K562 (cell line): ENCODE measurements around the gene TREM2. TPM values are rescaled to one million over a fixed set of nuclear protein-coding genes. Genes with fewer than 3 reads are reported as not detected.

Experiments used
- ATAC-seq: fragments of 200-7000 bp; cut with Tn5 transposase; 3 replicates; pipeline ENCODE4 v1.9.1; 2020; ENCODE audit warnings: moderate library complexity
- BruUV-seq: library from RNA; stranded (reverse); fragments of 400-500 nt; replicated peaks from 2 replicates; lab custom pipeline; 2021; lab: Mats Ljungman, UMichigan
- CTCF ChIA-PET: fragments of 300-600 bp; formaldehyde crosslinking; extraction: SDS; loops from one replicate; lab custom pipeline; 2021; ENCODE audit warnings: low intra/inter-chr PET ratio; lab: Yijun Ruan, JAX
- POLR2A ChIA-PET: fragments of 300-600, 350-650 bp; sonication (Branson Sonifier 250); formaldehyde crosslinking; extraction: SDS; loops from one replicate; lab custom pipeline; 2021; ENCODE audit warnings: antibody characterized with exemption, inconsistent platforms; lab: Yijun Ruan, JAX
- DNase-seq, 4 experiments: peaks; one replicate each; pipeline versions ENCODE4 v3.0.0 to v3.0.0-alpha.2; 2011 to 2018; ENCODE audit warnings: low spot score in 3 of 4, mixed read lengths in 3 of 4; ENCODE audit errors: extremely low read depth in 1 of 4
- FAIRE-seq: peaks from 2 replicates; lab custom pipeline; 2011; peaks lifted over from hg19 to GRCh38; lab: Jason Lieb, UNC
- H2AFZ ChIP-seq: 2 replicates; pipeline ENCODE4 v1.6.0; 2011; ENCODE audit warnings: low read depth, low read length, control low read depth, inconsistent platforms
- H3K27ac ChIP-seq: fragments of 200-600 bp; 3 replicates; pipeline ENCODE4 v1.8.0; 2011; ENCODE audit warnings: low read depth, mild to moderate bottlenecking, control low read depth, inconsistent platforms, low read length, moderate library complexity, mixed read lengths; ENCODE audit errors: extremely low read depth
- H3K27me3 ChIP-seq, 2 experiments: fragments of 300-600 bp in 1 of 2; 2 replicates in 1 of 2; 3 replicates in 1 of 2; pipeline versions ENCODE4 v1.6.0 to v1.8.0; 2011; ENCODE audit warnings: inconsistent platforms in 2 of 2, low read length in 2 of 2, mild to moderate bottlenecking in 1 of 2, mixed read lengths in 1 of 2, moderate library complexity in 1 of 2; ENCODE audit not compliant: control insufficient read depth in 2 of 2, insufficient read depth in 2 of 2
- H3K36me3 ChIP-seq: fragments of 300-600 bp; 3 replicates; pipeline ENCODE4 v1.8.0; 2011; ENCODE audit warnings: mild to moderate bottlenecking, low read length, inconsistent platforms; ENCODE audit not compliant: control insufficient read depth, insufficient read depth
- H3K4me1 ChIP-seq, 2 experiments: fragments of 200-600 bp in 1 of 2; replicated peaks in 1 of 2; 2 replicates in 1 of 2; 3 replicates in 1 of 2; pipeline versions ENCODE4 v1.5.1 to v1.8.0; 2011; ENCODE audit warnings: inconsistent platforms in 2 of 2, low read length in 2 of 2, mild to moderate bottlenecking in 1 of 2, mixed read lengths in 1 of 2, moderate library complexity in 1 of 2; ENCODE audit not compliant: control insufficient read depth in 2 of 2, insufficient read depth in 2 of 2
- H3K4me2 ChIP-seq: 2 replicates; pipeline ENCODE4 v1.6.1; 2011; ENCODE audit warnings: low read length, control low read depth, inconsistent platforms, mixed read lengths; ENCODE audit not compliant: insufficient read depth
- H3K4me3 ChIP-seq: fragments of 200-600 bp; sonication (generic), shearing (Covaris generic); 2 replicates; pipeline ENCODE4 v1.5.1; 2016; ENCODE audit warnings: control low read depth, inconsistent platforms
- H3K79me2 ChIP-seq: fragments of 200-600 bp; 3 replicates; pipeline ENCODE4 v1.8.0; 2011; ENCODE audit warnings: low read length, inconsistent platforms; ENCODE audit not compliant: control insufficient read depth, insufficient read depth
- H3K9ac ChIP-seq, 2 experiments: 2 replicates each; pipeline versions ENCODE4 v1.6.0 to v1.6.1; 2011; ENCODE audit warnings: low read depth in 2 of 2, low read length in 2 of 2, control low read depth in 1 of 2, inconsistent platforms in 1 of 2, mild to moderate bottlenecking in 1 of 2, mixed read lengths in 1 of 2; ENCODE audit not compliant: insufficient read depth in 1 of 2
- H3K9me1 ChIP-seq: one replicate; pipeline ENCODE4 v1.6.0; 2011; ENCODE audit warnings: inconsistent platforms, mild to moderate bottlenecking, low read length, moderate library complexity; ENCODE audit not compliant: control insufficient read depth, insufficient read depth
- H3K9me3 ChIP-seq: replicated peaks from 2 replicates; pipeline ENCODE4 v1.5.1; 2011; ENCODE audit warnings: low read depth, low read length, inconsistent platforms; ENCODE audit not compliant: control insufficient read depth, insufficient read depth
- H4K20me1 ChIP-seq: replicated peaks from 2 replicates; pipeline ENCODE4 v1.6.1; 2011; ENCODE audit warnings: low read length, inconsistent platforms, mixed read lengths; ENCODE audit not compliant: control insufficient read depth, insufficient read depth
- KDM2B ChIP-seq: fragments of 250-450 bp; sonication (Bioruptor Pico); IDR thresholded peaks from 2 replicates; pipeline ENCODE4 v1.8.0; 2021; ENCODE audit warnings: mild to moderate bottlenecking, moderate library complexity
- NBN ChIP-seq: fragments of 450-650 bp; IDR thresholded peaks from 2 replicates; pipeline ENCODE4 v1.6.1; 2016; ENCODE audit warnings: low read depth, mild to moderate bottlenecking
- ZNF384 ChIP-seq: IDR thresholded peaks from 2 replicates; pipeline ENCODE4 v1.6.1; 2012; ENCODE audit warnings: low read depth, low read length, improper control_type of control experiment
- WGBS: fragments of 100-300 bp; shearing (Covaris generic); methylation state at CpG from one replicate; pipeline ENCODE4 v1.1.6; 2016; ENCODE audit warnings: low coverage, mixed read lengths; ENCODE audit not compliant: insufficient coverage; ENCODE audit errors: missing lambda C conversion rate; 5-methylcytosine and 5-hydroxymethylcytosine counted together
- in situ Hi-C: fragments of 300-500 bp; cut with MboI; formaldehyde crosslinking; loops from 4 replicates; pipeline ENCODE4 v1.15.0; 2018; ENCODE audit warnings: inconsistent platforms, mixed read lengths
- intact Hi-C: fragments of 100-400 bp; cut with micrococcal nuclease; formaldehyde crosslinking; loops from 2 replicates; pipeline ENCODE4 v1.14.2; 2022
- polyA plus RNA-seq, 8 experiments: library from polyadenylated mRNA; depleted of rRNA in 4 of 8; stranded (reverse) in 5 of 8; unstranded in 3 of 8; fragments of >200 nt; fragmentation: Nextera tagmentation in 2 of 8; fragmentation: Illumina TruSeq in 1 of 8; extraction: Ambion mirVana in 2 of 8; extraction: Trizol in 1 of 8; gene quantifications; 2 replicates each; pipeline versions ENCODE4 v1.2.1 to v1.2.3, GENCODE V29; 2011 to 2014; ENCODE audit warnings: inconsistent platforms in 1 of 8, missing spikeins in 1 of 8
- total RNA-seq, 7 experiments: library from RNA; depleted of rRNA in 6 of 7; stranded (reverse); fragments of >200 nt in 6 of 7; fragmentation: Illumina TruSeq in 2 of 7; extraction: Trizol in 2 of 7; gene quantifications; 2 replicates each; pipeline versions ENCODE4 v1.2.1 to v1.2.3, GENCODE V29; 2011 to 2021; ENCODE audit warnings: low replicate concordance in 1 of 7
- TF ChIP-seq, protein P1 (sequence below): sonication (generic); formaldehyde crosslinking; IDR thresholded peaks from 2 replicates; pipeline ENCODE4 v1.8.0; 2023; ENCODE audit warnings: mild to moderate bottlenecking, missing genetic modification reagents
- TF ChIP-seq, protein P2 (sequence below): fragments of 450-650 bp; formaldehyde crosslinking; IDR thresholded peaks from 2 replicates; pipeline ENCODE4 v1.4.0; 2020; ENCODE audit warnings: mild to moderate bottlenecking, moderate library complexity

The TREM2 gene
- total and polyA plus RNA-seq, 9 of the 15 experiments (the other 6 are each of a cell fraction or from before 2014, with no cell fraction given) = not detected

DNA sequence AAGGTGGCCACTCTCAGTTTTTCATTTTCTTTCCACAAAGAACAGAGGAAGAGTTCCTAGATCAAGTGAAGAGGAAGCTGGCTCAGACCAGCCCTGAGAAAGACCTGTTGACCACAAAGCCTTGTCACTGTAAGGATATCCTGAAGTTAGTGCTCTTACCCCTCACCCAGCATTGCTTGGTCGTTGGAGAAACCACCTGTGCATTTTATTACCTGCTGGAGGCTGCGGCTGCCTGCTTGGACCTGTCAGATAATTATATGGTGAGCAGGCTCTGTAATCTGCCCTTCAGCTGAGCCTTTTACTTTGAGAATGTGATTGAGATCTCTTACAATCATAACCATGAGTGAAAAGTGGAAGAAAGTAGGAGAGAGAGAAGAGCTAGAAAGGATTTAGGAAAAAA lies 30.7 kb downstream of the TREM2 start:
- no peak overlapping the region for H3K4me2 ChIP-seq
- H3K4me1 ChIP-seq = no peaks in the 10 kb centered on the region
- no peaks in the 10 kb centered on the region for H3K9me1 ChIP-seq
- POLR2A ChIA-PET = interaction anchor here (0.6 to 1.2 kb wide), 3 partner anchors 11 to 55 kb away, joined by 3 read pairs; no protein-coding TSS in a partner anchor
- in situ Hi-C loops (no loop called here), intact Hi-C loops (no loop called here)
- CTCF ChIA-PET = no interaction called here
- TF ChIP-seq KDM2B (no peak), ZNF384 (no peak), NBN (no peak)
- TF ChIP-seq, protein P1, sequence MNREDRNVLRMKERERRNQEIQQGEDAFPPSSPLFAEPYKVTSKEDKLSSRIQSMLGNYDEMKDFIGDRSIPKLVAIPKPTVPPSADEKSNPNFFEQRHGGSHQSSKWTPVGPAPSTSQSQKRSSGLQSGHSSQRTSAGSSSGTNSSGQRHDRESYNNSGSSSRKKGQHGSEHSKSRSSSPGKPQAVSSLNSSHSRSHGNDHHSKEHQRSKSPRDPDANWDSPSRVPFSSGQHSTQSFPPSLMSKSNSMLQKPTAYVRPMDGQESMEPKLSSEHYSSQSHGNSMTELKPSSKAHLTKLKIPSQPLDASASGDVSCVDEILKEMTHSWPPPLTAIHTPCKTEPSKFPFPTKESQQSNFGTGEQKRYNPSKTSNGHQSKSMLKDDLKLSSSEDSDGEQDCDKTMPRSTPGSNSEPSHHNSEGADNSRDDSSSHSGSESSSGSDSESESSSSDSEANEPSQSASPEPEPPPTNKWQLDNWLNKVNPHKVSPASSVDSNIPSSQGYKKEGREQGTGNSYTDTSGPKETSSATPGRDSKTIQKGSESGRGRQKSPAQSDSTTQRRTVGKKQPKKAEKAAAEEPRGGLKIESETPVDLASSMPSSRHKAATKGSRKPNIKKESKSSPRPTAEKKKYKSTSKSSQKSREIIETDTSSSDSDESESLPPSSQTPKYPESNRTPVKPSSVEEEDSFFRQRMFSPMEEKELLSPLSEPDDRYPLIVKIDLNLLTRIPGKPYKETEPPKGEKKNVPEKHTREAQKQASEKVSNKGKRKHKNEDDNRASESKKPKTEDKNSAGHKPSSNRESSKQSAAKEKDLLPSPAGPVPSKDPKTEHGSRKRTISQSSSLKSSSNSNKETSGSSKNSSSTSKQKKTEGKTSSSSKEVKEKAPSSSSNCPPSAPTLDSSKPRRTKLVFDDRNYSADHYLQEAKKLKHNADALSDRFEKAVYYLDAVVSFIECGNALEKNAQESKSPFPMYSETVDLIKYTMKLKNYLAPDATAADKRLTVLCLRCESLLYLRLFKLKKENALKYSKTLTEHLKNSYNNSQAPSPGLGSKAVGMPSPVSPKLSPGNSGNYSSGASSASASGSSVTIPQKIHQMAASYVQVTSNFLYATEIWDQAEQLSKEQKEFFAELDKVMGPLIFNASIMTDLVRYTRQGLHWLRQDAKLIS (CRISPR knock-in tag) = no peak
- TF ChIP-seq, protein P2, sequence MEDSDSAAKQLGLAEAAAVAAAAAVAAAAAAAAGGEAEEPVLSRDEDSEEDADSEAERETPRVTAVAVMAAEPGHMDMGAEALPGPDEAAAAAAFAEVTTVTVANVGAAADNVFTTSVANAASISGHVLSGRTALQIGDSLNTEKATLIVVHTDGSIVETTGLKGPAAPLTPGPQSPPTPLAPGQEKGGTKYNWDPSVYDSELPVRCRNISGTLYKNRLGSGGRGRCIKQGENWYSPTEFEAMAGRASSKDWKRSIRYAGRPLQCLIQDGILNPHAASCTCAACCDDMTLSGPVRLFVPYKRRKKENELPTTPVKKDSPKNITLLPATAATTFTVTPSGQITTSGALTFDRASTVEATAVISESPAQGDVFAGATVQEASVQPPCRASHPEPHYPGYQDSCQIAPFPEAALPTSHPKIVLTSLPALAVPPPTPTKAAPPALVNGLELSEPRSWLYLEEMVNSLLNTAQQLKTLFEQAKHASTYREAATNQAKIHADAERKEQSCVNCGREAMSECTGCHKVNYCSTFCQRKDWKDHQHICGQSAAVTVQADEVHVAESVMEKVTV = no peak
- ATAC-seq = no peak
- no peaks in the 10 kb centered on the region for H3K9me3 ChIP-seq
- H3K36me3 ChIP-seq = no peaks in the 10 kb centered on the region
- H4K20me1 ChIP-seq = no peaks in the 10 kb centered on the region
- H2AFZ ChIP-seq = no peak overlapping the region
- H3K9ac ChIP-seq = no peak overlapping the region
- no peaks in the 10 kb centered on the region for H3K79me2 ChIP-seq
- H3K27ac ChIP-seq = no peak overlapping the region
- WGBS = 0% methylated on average over 2 of the region's 2 CpGs
- H3K4me3 ChIP-seq = no peak overlapping the region
- H3K27me3 ChIP-seq = no peaks in the 10 kb centered on the region; a peak in 1 of 5 replicates
- BruUV-seq = no TSS peak
- DNase-seq = no peak
- FAIRE-seq = no peak
